Testis (tissue), 3 donors: Measurements from ENCODE around the gene HELZ. TPM values are rescaled to one million over a fixed set of nuclear protein-coding genes. Genes with fewer than 3 reads are reported as not detected.

Experiments used
- DNase-seq: peaks from one replicate; pipeline ENCODE4 v3.0.0-alpha.2; 2019
- H3K27ac ChIP-seq, 2 donors: fragments of 200-600 bp; sonication (generic); one replicate each; pipeline ENCODE4 v1.5.1; 2019
- H3K27me3 ChIP-seq: fragments of 200-600 bp; sonication (generic); one replicate; pipeline ENCODE4 v1.5.1; 2019
- H3K36me3 ChIP-seq: fragments of 200-600 bp; sonication (generic); one replicate; pipeline ENCODE4 v1.5.1; 2017; ENCODE audit warnings: low read depth; ENCODE audit errors: missing control alignments
- H3K4me1 ChIP-seq: fragments of 200-600 bp; sonication (generic); one replicate; pipeline ENCODE4 v1.5.1; 2019
- H3K4me3 ChIP-seq, 2 donors: fragments of 200-600 bp; sonication (generic); one replicate each; pipeline ENCODE4 v1.5.1; 2017 to 2019
- H3K9me3 ChIP-seq: fragments of 200-600 bp; sonication (generic); one replicate; pipeline ENCODE4 v1.5.1; 2017
- POLR2A ChIP-seq: fragments of 450-650 bp; IDR thresholded peaks from one replicate; pipeline ENCODE4 v1.6.1; 2017; ENCODE audit warnings: antibody characterized with exemption, mild to moderate bottlenecking, moderate library complexity
- WGBS, 2 donors: methylation state at CpG; one replicate each; pipeline ENCODE4 v1.1.5; 2018; 5-methylcytosine and 5-hydroxymethylcytosine counted together
- intact Hi-C: fragments of 100-400 bp; cut with DNase I; formaldehyde crosslinking; loops from one replicate; pipeline ENCODE4 v1.15.1; 2023; ENCODE audit warnings: low total_unique reads
- polyA plus RNA-seq: library from polyadenylated mRNA; stranded (reverse); fragments of 350-450 nt; fragmentation: Illumina TruSeq; extraction: RNeasy Lipid Tissue Mini Kit (QIAGEN cat#74804); gene quantifications from one replicate; pipeline ENCODE4 v1.2.3, GENCODE V29; 2014; ENCODE audit warnings: low read depth, low replicate concordance; ENCODE audit not compliant: insufficient read depth
- total RNA-seq, 2 donors: library from RNA; depleted of rRNA; stranded (reverse); fragments of >200 nt; gene quantifications; one replicate each; pipeline ENCODE4 v1.2.3, GENCODE V29; 2016
- TF ChIP-seq, protein P1 (sequence below), 3 experiments: fragments of 450-650 bp in 2 of 3; fragments of 200-600 bp in 1 of 3; sonication (generic) in 1 of 3; IDR thresholded peaks; one replicate each; pipeline ENCODE4 v1.5.1; 2016 to 2019; ENCODE audit warnings: antibody characterized with exemption in 3 of 3, mild to moderate bottlenecking in 2 of 3, moderate library complexity in 1 of 3

The HELZ gene
- total and polyA plus RNA-seq, 3 donors from 2014 or later, result 26.2 to 154 (median 142) TPM

DNA sequence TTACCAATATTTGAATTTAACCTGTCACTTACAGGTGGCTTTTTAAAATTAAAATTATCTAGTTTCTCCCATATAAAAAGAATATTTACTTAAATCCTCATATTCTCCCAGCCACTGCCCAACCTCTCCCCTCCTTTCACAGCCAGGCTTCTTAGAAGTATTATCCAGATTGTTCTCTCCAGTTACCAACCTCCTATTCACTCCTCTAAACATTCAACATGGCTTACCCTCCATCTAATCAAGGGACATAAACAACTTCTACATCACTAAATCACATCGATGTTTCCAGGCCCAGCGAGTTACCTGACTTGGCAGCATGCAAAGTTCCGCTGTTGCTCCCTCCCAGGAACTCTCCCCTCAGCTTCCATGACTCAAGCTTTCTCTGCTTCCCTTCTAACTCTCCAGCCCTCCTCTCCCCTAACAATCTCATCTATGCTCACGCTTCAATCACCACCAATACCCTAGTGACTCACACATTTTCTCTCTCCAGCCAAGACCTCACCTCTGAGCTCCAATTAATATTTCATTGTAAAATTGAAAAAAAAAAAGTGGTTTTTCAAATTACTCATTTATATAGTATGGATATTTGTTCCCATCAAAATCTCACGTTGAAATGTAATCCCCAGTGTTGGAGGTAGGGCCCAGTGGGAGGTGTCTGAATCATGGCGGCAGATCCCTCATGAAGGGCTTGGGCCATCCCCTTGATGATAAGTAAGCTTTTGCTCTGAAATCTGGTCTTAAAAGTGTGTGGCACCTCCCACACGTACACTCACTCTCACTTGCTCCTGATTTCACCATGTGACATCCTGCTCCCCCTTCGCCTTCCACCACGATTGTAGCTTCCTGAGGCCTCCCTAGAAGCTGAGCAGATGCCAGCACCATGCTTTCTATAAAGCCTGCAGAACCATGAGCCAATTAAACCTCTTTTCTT is 88.5 kb downstream of the HELZ start:
- intact Hi-C loops, result no loop called here
- Histone ChIP-seq H3K27me3 (no peaks in the 10 kb centered on the region), H3K36me3 (no peaks in the 10 kb centered on the region), H3K27ac (no peak overlapping the region), H3K9me3 (no peaks in the 10 kb centered on the region), H3K4me1 (no peaks in the 10 kb centered on the region), H3K4me3 (no peak overlapping the region)
- no peak for DNase-seq
- TF ChIP-seq, protein P1, sequence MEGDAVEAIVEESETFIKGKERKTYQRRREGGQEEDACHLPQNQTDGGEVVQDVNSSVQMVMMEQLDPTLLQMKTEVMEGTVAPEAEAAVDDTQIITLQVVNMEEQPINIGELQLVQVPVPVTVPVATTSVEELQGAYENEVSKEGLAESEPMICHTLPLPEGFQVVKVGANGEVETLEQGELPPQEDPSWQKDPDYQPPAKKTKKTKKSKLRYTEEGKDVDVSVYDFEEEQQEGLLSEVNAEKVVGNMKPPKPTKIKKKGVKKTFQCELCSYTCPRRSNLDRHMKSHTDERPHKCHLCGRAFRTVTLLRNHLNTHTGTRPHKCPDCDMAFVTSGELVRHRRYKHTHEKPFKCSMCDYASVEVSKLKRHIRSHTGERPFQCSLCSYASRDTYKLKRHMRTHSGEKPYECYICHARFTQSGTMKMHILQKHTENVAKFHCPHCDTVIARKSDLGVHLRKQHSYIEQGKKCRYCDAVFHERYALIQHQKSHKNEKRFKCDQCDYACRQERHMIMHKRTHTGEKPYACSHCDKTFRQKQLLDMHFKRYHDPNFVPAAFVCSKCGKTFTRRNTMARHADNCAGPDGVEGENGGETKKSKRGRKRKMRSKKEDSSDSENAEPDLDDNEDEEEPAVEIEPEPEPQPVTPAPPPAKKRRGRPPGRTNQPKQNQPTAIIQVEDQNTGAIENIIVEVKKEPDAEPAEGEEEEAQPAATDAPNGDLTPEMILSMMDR (IDR thresholded peaks at IDR 0.05), result no peak
- no peak for TF ChIP-seq POLR2A
- WGBS, 2 donors, result 73 to 82% methylated on average over 9 of the region's 9 CpGs

DNA sequence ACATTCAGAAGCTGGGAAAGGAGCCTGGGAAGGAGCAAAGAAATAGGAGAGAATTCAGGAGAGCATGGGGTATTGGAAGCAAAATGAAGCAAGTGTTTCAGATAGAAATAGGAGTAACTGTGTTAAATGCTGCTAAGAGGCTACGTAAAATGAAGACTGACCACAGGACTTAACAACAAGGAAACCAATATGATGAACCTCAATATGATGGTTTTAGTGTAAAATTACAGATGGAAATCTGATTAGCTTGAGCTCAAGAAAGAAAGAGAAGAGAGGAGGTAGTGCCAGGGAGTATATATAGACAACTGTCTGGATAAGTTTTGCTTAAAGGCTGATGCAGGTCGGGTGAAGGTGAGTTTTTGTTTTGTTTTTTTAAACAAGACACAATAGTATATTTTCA is 92.2 kb downstream of the HELZ start:
- intact Hi-C loops, result no loop called here
- WGBS, 2 donors, result 84 to 90% methylated on average over 2 of the region's 2 CpGs
- Histone ChIP-seq H3K4me3 (no peak overlapping the region), H3K4me1 (no peaks in the 10 kb centered on the region), H3K36me3 (no peaks in the 10 kb centered on the region), H3K9me3 (no peaks in the 10 kb centered on the region), H3K27ac (no peak overlapping the region), H3K27me3 (no peaks in the 10 kb centered on the region)
- DNase-seq, result no peak
- TF ChIP-seq POLR2A, result no peak
- TF ChIP-seq, protein P1 (IDR thresholded peaks at IDR 0.05), result no peak

DNA sequence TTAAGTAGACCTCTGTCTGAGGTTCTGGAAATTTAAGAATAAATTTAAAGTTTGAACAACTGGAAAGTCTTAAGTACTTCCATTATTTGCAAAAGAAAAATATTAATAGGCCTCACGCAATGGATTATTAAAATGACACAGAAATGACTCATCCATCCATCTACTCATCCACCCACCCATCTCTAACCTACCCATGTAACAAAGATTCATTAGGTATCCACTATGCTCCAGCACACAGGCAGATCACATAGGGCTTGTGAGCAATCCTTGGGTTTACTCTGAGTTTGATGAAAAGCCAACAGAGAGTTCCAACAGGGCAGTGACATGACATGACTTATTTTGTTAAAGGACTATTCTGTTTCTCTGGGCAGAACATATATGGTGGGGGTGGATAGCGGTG is 93.3 kb downstream of the HELZ start:
- Histone ChIP-seq H3K4me1 (no peaks in the 10 kb centered on the region), H3K27ac (no peak overlapping the region), H3K4me3 (no peak overlapping the region), H3K27me3 (no peaks in the 10 kb centered on the region), H3K9me3 (no peaks in the 10 kb centered on the region), H3K36me3 (no peaks in the 10 kb centered on the region)
- TF ChIP-seq, protein P1 (IDR thresholded peaks at IDR 0.05), result no peak
- no peak for TF ChIP-seq POLR2A
- DNase-seq, result no peak
- WGBS, 2 donors, result 90 to 94% methylated on average over 2 of the region's 2 CpGs
- intact Hi-C loops, result no loop called here

DNA sequence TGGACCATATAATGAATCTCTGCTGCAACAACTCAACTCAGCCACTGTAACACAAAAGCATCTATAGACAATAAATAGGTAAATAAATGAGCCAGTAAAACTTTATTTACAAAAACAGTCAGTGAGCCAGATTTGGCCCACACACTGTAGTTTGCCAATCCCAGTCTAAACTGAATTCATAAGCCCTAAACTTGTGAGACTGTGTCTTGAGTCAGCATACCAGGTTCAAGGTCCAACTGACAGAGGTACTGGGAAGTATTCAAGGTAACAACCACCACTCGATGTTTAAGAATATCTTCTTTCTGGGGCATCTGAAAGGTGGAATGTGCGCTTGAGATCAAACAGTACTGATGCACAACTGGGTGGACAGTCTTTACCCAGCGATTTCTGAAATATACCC is 94.2 kb downstream of the HELZ start:
- no peak for TF ChIP-seq POLR2A
- 84 to 86% methylated on average over 3 of the region's 3 CpGs for WGBS, 2 donors
- H3K9me3 ChIP-seq, result no peaks in the 10 kb centered on the region
- H3K36me3 ChIP-seq, result no peaks in the 10 kb centered on the region
- no peak overlapping the region for H3K27ac ChIP-seq
- intact Hi-C loops, result no loop called here
- no peak overlapping the region for H3K4me3 ChIP-seq
- H3K27me3 ChIP-seq, result no peaks in the 10 kb centered on the region
- H3K4me1 ChIP-seq, result no peaks in the 10 kb centered on the region
- no peak for DNase-seq

DNA sequence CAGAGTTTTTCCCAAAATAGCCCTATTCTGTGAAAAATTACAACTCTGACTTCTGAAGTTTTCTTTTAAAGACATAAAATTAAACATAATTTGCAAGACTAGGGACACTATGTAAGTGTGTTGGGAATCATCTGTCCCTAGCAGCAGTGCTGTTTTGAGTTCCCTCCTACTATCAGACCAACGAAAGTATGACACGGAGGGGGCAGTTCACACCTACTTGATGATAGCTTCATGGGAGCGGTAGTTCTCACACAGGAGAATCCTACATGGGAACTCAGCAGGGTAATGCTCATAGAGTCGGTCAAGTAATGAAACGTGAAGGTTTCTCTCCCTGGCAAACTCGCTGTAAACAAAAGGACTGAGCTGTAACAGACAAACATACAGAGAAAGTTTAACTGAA is 96.6 kb downstream of the HELZ start:
- no peaks in the 10 kb centered on the region for H3K4me1 ChIP-seq
- no peak for TF ChIP-seq POLR2A
- TF ChIP-seq, protein P1 (IDR thresholded peaks at IDR 0.05), result no peak
- H3K27me3 ChIP-seq, result no peaks in the 10 kb centered on the region
- no peak overlapping the region for H3K4me3 ChIP-seq
- WGBS, 2 donors, result 75 to 83% methylated on average over 6 of the region's 6 CpGs
- no peak for DNase-seq
- intact Hi-C loops, result no loop called here
- no peaks in the 10 kb centered on the region for H3K9me3 ChIP-seq
- no peak overlapping the region for H3K27ac ChIP-seq
- no peaks in the 10 kb centered on the region for H3K36me3 ChIP-seq
